Raji (cell line): ENCODE measurements around the gene PLCB2.
A peak's percentile ranks its signal among the peaks of the same experiment; 100 is the strongest.

ENCODE experiments used
- POLR2A ChIP-seq: IDR thresholded peaks from 2 replicates; pipeline ENCODE4 v1.6.1; 2011; ENCODE audit warnings: low read depth, low read length, control low read depth; ENCODE audit not compliant: insufficient read depth

Gene PLCB2, protein sequence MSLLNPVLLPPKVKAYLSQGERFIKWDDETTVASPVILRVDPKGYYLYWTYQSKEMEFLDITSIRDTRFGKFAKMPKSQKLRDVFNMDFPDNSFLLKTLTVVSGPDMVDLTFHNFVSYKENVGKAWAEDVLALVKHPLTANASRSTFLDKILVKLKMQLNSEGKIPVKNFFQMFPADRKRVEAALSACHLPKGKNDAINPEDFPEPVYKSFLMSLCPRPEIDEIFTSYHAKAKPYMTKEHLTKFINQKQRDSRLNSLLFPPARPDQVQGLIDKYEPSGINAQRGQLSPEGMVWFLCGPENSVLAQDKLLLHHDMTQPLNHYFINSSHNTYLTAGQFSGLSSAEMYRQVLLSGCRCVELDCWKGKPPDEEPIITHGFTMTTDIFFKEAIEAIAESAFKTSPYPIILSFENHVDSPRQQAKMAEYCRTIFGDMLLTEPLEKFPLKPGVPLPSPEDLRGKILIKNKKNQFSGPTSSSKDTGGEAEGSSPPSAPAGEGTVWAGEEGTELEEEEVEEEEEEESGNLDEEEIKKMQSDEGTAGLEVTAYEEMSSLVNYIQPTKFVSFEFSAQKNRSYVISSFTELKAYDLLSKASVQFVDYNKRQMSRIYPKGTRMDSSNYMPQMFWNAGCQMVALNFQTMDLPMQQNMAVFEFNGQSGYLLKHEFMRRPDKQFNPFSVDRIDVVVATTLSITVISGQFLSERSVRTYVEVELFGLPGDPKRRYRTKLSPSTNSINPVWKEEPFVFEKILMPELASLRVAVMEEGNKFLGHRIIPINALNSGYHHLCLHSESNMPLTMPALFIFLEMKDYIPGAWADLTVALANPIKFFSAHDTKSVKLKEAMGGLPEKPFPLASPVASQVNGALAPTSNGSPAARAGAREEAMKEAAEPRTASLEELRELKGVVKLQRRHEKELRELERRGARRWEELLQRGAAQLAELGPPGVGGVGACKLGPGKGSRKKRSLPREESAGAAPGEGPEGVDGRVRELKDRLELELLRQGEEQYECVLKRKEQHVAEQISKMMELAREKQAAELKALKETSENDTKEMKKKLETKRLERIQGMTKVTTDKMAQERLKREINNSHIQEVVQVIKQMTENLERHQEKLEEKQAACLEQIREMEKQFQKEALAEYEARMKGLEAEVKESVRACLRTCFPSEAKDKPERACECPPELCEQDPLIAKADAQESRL

DNA sequence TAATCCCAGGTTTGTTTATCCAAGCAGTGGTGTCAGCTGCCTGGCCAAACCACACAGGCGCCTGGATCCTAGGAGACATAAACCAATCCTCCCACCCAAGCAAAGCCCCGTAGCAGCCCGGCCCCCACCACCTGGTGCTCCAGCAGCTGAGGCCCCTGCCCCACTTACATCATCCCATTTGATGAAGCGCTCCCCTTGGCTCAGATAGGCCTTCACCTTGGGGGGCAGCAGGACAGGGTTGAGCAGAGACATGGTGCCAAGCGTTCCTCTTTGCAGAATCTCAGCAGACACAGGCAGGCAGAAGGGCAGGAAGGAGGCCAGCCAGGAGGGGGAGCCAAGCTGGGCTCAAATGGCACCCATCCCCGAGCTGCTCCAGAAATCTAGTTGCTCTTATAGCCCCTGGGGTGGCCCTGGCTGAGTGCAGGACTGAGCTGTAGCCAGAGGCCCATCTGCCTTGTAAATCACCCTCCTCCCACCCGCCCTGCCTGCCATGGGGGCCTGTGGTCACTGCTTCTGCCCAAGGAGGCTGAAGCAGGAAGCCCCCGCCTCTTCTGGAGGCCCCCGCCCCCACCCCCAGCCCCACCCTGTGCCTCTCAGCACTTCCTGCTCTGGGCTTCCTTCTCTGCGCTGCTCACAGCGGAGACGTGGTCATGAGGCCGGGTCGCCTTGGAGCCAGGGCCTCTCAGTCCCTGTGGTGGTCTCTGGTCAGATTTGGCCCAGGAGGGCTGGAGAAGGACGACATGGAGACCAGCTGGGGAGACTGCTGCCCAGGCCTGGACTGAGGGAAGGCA, at the start of gene PLCB2:
Gene PLCB2, minus strand, starts transcription at position 515 of the 791 bp plus-strand sequence. Its CDS starts 263 bp downstream, at position 252.
- peak; percentile 52 for TF ChIP-seq POLR2A

DNA sequence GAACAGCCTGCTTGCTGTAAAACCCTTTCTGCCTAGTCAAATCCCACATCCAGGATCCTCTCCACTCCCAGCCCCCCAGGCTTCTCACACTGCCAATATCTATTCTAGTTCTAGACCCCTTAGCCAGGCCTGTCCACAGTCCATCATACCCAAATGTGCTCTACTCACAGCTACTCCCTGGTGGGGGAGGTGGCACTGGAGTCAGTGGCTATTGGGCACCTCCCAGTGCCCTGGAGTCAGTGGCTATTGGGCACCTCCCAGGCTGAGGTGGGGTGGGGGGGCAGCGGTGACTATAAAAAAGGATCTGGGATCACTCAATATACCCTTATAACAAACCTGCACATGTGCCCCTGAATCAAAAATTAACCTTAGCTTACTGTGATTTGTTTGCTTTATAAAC, 49.5 kb upstream of the PLCB2 start:
- no peak for TF ChIP-seq POLR2A

DNA sequence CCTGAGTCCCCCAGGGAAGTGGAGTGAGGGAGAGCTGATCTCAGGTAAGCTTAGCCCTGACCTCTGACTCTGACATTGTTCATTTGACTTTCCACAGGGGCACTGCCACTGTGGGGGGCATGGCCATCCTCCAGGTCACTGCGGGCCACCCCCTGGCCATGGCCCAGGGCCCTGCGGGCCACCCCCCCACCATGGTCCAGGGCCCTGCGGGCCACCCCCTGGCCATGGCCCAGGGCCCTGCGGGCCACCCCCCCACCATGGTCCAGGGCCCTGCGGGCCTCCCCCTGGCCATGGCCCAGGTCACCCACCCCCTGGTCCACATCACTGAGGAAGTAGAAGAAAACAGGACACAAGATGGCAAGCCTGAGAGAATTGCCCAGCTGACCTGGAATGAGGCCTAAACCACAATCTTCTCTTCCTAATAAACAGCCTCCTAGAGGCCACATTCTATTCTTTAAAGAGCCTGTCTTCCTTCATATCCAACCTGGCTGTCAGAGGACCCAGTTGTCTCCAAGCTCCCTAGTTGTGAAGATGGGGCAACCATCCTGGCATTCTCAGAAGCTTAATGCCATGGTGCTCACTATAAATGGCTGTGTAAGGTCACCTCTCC, 48.3 kb upstream of the PLCB2 start:
- TF ChIP-seq POLR2A, result no peak

DNA sequence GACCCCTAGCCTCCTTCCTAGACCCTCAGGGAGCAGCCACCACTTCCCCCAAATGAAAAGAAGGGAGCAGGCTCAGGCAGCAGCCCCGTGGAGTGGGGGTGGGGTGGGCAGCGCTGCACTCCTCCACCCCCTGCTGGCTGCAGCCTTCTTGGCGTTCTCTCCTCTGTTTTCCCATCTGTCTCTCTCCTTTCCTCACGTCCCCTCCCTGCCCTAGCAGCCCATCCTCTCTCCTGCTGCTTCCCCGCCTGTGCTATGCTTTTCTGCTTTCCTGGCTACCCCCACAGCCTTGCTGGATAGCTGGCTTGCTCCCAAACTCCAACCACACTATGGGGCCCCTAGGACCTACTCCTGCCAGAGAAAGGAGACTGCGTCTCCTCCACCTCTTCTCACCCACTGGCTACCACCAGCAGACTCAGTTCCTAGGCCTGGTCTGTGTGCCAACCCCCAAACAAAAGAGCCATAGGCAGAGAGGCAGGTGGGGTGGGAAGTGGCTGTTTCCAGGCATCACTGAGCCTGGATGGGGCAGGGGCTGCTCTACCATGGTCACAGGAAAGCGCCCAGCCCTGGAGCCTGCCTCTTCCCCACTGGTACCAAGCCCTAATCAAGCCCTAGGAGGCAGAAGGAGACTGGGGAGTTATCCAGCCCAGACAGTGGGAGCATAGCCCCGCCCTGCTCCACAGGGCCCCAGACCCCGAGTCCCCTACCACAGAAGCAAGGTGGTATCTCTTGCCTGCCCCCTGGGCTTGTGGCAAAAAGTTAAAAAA, 46.9 kb upstream of the PLCB2 start:
- no peak for TF ChIP-seq POLR2A

DNA sequence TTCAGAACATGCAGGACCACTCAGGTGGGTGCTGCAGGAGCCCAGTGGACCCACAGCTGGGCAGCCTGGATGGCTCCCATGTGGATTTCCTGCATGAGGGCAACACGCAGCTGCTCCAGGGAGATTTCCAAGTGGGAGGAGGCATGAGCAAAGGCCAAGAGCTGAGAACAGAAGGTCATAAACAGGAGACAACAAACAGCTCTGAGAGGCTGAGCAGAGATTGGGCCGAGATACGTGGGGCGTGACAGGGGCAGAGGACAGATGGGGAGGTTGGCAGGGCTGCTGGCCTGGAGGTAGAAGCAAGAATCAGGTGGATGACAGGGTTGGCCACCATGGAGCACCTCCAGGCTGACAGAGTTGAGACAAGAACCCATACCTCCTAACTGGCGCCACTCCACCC, 46.0 kb upstream of the PLCB2 start:
- TF ChIP-seq POLR2A, result no peak

DNA sequence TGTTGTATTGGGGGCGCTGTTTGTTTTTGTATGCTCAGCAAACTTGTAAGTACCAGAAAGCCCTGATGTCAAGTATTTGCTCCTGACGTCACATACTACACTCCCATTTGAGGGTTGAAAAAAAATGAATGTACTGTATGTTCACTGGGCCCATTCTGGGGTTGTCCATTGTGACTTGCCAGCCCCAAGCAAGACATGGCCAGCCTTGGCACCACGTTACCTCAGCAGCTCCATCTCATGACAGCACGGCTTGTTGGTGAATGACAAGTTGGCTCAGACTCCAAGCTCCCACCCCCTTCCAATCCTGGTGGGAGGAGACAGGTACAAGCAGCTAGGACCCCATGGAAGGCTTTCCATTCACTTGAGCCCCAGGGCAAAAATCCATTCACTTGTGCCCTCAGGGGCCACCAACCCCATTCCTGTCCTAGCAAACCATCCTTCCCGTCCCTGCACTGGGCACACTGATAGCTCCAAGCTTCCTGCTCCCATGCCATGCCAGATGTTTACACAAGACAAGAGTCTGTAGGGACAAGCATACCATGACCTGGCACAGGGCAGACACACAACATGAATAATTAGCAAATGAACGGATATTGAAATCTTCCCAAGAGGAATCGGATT, 44.7 kb upstream of the PLCB2 start:
- TF ChIP-seq POLR2A, result no peak

DNA sequence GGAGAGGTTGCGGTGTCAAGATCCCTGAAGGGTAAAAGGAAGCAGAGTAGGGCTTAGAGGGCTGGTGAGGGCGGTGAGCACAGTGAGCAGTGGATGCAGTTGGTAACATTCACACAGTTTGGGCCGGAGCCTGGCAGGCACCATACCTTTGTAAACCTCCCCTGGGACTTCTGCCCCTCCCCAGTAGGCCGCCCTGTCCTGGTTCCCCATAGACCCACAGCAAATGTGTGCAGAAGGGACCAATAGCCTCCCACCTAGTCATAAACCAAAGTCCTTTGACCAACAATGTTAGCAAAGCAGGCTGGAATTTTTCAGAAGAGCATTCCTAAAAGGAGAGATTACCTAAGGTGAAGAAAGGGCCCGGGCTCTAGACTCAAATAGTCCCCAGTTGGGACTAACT, 41.4 kb upstream of the PLCB2 start:
- no peak for TF ChIP-seq POLR2A

DNA sequence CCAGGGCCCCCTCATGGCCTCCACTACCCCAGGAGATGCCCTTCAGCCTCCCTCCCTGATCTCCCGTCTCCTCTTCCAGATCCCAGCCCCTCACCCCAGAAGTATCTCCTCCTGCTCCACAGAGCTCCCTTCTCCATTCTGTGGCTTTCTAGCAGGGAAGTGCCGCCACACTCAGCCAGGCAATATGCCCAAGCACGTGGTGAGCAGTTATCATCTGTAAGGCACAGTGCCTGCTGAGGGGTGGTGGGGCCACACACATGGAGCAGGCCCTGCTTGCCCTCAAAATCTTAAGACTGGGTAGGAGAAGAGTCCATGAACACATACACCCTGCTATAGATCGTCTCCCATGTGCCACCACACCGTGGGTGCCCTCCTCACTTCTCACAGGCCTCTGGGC, 40.7 kb upstream of the PLCB2 start:
- TF ChIP-seq POLR2A, result no peak

DNA sequence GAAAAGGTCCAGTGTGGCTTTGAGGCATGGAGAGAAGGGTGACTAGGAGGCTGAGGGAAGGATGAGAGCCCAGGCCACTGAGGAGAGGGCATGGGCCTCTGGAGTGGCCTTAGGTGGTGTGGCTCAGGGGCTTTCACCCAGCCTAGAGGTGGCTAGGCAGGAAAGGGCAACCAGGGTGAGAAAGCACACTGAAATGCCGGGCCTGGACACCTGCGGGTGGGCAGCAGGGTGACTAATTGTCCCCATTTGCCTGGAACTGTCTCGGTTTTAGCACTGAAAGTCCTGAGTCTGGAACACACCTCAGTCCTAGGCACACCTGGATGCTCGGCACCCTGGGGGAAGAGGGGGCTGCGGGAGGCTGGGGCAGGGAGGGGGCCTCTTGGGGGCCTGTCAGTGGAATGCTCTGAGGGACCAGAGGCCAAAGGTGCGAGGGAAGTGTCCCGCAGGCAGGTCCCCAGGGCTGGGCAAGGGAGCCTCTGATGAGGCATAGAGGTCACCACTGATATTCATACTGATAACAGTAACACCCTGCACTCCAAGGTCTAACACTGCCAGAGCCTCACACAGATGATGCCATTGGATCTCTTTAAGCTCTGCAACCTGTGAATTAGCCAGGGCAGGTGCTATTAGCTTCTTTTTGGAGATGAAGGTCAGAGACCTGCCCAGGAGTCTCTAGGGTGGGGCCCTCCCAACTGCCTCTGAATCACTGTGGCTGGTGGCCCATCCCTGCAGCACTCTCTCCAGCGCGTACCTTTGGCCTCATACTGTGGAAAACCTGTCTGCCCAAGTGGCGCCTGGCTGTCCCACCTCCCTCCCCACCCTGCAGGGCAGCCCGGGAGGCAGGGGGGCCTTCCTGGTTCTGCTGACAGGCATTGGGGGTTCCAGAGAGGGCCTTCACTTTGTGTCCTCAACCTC, 40.1 kb upstream of the PLCB2 start:
- TF ChIP-seq POLR2A, result no peak

DNA sequence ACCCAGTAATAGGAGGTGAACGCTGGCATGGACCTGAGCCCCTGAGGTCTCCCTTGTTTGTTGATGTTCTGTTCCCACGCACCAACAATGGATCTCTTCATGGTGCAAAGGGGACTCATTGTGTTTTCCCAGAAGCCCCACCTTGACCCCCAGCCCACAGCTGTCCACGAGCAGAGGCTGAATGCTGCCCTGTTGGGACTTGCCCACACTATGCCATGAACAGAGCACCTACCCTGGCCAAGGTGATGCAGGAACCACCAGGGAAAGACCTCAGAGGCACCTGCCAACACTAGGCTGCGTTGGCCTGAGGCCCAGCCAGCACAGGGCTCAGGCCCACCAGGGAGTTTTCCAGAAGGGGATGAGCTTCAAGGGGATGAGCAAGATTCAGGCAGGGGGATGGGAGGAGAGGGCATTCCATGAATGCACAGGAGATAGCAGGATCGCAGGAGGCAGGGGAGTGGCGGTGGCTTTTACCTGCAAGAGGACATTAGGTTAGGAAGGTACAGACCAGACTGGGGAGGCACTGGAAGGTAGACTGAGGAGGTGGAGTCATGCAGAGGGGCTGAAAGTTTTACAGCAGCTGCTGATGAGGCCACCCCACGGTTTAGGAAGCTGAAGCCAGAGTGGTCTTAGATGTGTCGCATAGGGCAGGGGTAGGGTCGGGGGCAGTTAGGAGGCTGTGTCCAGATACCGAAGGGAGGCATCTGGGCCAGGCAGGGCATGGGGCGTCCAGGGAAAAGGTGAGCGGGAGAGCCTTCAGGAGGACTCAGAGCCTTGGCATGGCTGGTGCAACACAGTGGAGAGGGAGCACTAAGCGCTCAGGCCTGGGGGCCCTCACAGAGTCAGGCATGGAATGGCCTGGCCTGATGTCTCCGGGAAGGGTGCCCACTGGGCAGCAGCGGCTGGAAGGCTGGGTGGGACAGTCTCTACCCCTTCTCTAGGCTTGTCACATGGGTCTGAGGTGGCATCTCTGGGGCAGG, 39.1 kb upstream of the PLCB2 start:
- TF ChIP-seq POLR2A, result no peak
